Measurements from ENCODE around the gene CARD11. TPM values are rescaled to one million over a fixed set of nuclear protein-coding genes. Genes with fewer than 3 reads are reported as not detected.

CARD11 gene
- total RNA-seq, 6 experiments from 2014 or later, result not detected

- no peaks in the 10 kb centered on the region for H3K4me1 Mint-ChIP-seq (ENCODE audit: low read depth)
- no peak overlapping the region for H3K4me3 Mint-ChIP-seq
- H3K27me3 Mint-ChIP-seq (ENCODE audit: insufficient read depth), result peaks cover 3% of the 10 kb centered on the region; the same call in 1 of the 2 replicates
- TF ChIP-seq CTCF (IDR thresholded peaks at IDR 0.05), result no peak
- DNase-seq, result no peak
- no peak overlapping the region for H3K27ac Mint-ChIP-seq
- peaks cover 14% of the 10 kb centered on the region for H3K9me3 Mint-ChIP-seq
- no peaks in the 10 kb centered on the region for H3K36me3 Mint-ChIP-seq (ENCODE audit: low read depth)
Observed at GRCh38 chr7:3034591-3035150, 9.0 kb downstream of the CARD11 start.

- no peak for DNase-seq
- no peaks in the 10 kb centered on the region for H3K36me3 Mint-ChIP-seq (ENCODE audit: low read depth)
- no peaks in the 10 kb centered on the region for H3K4me1 Mint-ChIP-seq (ENCODE audit: low read depth)
- TF ChIP-seq CTCF (IDR thresholded peaks at IDR 0.05), result no peak
- no peak overlapping the region for H3K4me3 Mint-ChIP-seq
- peaks cover 10% of the 10 kb centered on the region for H3K9me3 Mint-ChIP-seq
- no peak overlapping the region for H3K27ac Mint-ChIP-seq
- peaks cover 5% of the 10 kb centered on the region; the same call in 1 of the 2 replicates for H3K27me3 Mint-ChIP-seq (ENCODE audit: insufficient read depth)
Observed at GRCh38 chr7:3033581-3033980, 10.1 kb downstream of the CARD11 start.

- Mint-ChIP-seq H3K4me1 (ENCODE audit: low read depth) (peaks cover 4% of the 10 kb centered on the region; the same call in 1 of the 2 replicates), H3K4me3 (no peak overlapping the region), H3K27ac (no peak overlapping the region), H3K9me3 (peaks cover 10% of the 10 kb centered on the region), H3K27me3 (ENCODE audit: insufficient read depth) (peaks cover 5% of the 10 kb centered on the region; the same call in 1 of the 2 replicates), H3K36me3 (ENCODE audit: low read depth) (no peaks in the 10 kb centered on the region)
- TF ChIP-seq CTCF (IDR thresholded peaks at IDR 0.05), result no peak
- no peak for DNase-seq
Observed at GRCh38 chr7:3033136-3033535, 10.5 kb downstream of the CARD11 start.

- no peak overlapping the region for H3K27ac Mint-ChIP-seq
Observed at GRCh38 chr7:3032256-3032655, 11.4 kb downstream of the CARD11 start.

GRCh38 chr7:3029138-3029537 is 14.5 kb downstream of the CARD11 start:
- TF ChIP-seq CTCF (IDR thresholded peaks at IDR 0.05), result no peak
- peaks cover 16% of the 10 kb centered on the region; the same call in 1 of the 2 replicates for H3K4me1 Mint-ChIP-seq (ENCODE audit: low read depth)
- H3K9me3 Mint-ChIP-seq, result peaks cover 19% of the 10 kb centered on the region
- no peak overlapping the region for H3K4me3 Mint-ChIP-seq
- H3K36me3 Mint-ChIP-seq (ENCODE audit: low read depth), result no peaks in the 10 kb centered on the region
- H3K27ac Mint-ChIP-seq, result no peak overlapping the region
- peaks cover 5% of the 10 kb centered on the region; the same call in 1 of the 2 replicates for H3K27me3 Mint-ChIP-seq (ENCODE audit: insufficient read depth)
- no peak for DNase-seq

More at GRCh38 chr7:3032256-3032655, 11.4 kb downstream of the CARD11 start:
- TF ChIP-seq CTCF (IDR thresholded peaks at IDR 0.05), result no peak
- no peak for DNase-seq
- Mint-ChIP-seq H3K4me3 (no peak overlapping the region), H3K36me3 (ENCODE audit: low read depth) (no peaks in the 10 kb centered on the region), H3K9me3 (peaks cover 13% of the 10 kb centered on the region), H3K4me1 (ENCODE audit: low read depth) (peaks cover 12% of the 10 kb centered on the region; the same call in 1 of the 2 replicates), H3K27me3 (ENCODE audit: insufficient read depth) (peaks cover 5% of the 10 kb centered on the region; the same call in 1 of the 2 replicates)

Data from HFFc6 (cell line).